ENCODE data around the gene ZDHHC19.
"Not testable (repeated sequence)": the region's sequence is repeated elsewhere in the genome, so short reads cannot be mapped to it uniquely, and the experiment has no call there.

The ZDHHC19 gene

DNA sequence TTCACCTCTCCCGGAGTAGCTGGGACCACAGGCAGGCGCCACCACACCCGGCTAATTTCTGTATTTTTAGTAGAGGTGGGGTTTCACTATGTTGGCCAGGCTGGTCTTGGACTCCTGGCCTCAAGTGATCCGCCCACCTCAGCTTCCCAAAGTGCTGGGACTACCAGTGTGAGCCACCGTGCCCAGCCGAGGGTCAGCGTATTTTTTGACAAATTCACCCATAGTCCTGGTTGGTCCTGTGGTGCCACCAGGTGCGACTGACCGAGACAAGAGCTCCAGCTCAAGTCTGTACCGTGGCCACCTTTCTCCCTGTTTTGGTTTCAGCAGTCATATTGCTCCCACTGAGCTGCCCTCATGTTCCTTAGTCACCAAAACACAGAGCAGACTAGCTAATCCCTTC lies 13.9 kb upstream of the ZDHHC19 start:
- no peak for DNase-seq (ENCODE audit: low read depth)

DNA sequence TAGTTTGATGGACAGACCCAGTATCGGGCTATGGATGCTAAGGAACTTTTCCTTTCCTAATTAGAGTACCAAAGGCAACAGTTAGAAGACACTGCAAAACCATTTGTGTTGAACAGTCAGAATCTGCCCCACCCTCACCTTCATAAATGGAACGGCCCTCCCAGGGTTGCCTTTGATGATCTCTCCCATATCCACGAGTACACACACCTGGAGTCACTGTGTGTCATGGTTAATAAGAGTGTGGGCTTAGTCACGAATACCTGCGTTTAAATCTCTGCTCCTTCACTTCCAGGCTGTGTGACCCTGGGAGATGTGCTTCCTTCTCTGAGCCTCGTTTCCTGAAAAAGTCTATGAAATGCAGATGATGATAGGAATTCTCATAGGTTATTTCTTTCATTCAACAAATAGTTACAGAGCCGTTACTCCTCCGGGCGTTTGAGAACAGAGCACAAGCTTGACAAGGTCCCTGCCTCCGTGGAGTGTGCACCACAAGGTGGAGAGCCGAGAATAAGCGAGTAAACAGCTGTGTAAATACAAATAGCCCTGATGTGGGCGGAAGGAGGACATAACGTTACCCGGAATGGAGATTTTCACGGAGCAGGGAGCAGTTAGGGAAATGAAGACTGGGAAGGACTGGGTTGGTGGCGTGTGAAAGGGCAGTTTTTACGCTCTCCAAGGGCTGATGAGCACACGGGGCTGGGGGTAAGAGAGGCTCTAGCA lies 11.8 kb upstream of the ZDHHC19 start:
- no peak for DNase-seq (ENCODE audit: low read depth)

DNA sequence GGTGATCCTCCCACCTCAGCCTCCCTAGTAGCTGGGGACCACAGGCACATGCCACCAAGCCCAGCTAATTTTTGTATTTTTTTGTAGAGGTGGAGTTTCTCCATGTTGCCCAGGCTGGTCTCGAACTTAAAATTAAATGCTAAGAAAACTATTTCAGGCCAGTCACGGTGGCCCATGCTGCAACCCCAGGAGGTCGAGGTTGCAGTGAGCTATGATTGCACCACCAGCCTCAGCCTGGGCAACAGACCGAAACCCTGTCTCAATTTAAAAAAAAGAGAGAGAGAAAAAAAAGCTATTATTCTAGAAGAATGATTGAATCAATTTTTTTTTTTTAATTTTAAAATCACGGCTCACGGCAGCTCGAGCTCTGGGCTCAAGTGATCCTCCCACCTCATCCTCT lies 9.8 kb upstream of the ZDHHC19 start:
- no peak for DNase-seq (ENCODE audit: low read depth)

- no peak for DNase-seq (ENCODE audit: low read depth)
These were observed 9.4 kb upstream of the ZDHHC19 start for GRCh38 chr3:196220587-196220986.

GRCh38 chr3:196219970-196220311 lies 8.7 kb upstream of the ZDHHC19 start:
- no peak for DNase-seq (ENCODE audit: low read depth)

- DNase-seq (ENCODE audit: low read depth), result peak; percentile 58
These were observed 8.2 kb upstream of the ZDHHC19 start for GRCh38 chr3:196219194-196219969.

DNA sequence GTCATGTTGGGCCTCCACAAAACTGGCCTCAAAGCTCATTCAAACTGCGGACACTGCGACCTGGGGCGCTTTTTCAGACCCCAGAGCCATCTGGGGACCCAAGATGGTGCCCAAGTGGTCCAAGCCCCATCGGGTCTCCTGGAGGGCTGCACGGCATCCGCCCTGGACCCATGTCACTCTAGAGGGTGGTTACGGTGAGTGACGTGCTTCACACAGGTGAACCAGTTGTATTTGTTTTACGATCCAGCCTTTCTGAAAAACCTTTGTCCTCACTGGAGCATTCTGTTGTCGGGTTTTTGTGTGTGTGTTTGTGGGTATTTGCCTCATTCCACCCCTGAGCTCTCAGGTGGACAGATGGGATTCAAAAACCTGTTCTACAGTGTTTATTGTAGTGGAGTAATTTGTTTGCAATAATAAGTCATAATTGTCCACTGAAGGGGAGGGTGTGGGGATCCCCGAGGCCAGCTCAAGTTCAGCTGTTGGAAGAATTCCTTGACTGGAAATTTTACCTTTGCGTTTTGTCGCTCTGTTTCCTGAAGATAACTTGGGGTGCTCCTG lies 7.0 kb upstream of the ZDHHC19 start:
- no peak for DNase-seq (ENCODE audit: low read depth)

GRCh38 chr3:196217307-196218154 lies 6.3 kb upstream of the ZDHHC19 start:
- no peak for DNase-seq (ENCODE audit: low read depth)

DNA sequence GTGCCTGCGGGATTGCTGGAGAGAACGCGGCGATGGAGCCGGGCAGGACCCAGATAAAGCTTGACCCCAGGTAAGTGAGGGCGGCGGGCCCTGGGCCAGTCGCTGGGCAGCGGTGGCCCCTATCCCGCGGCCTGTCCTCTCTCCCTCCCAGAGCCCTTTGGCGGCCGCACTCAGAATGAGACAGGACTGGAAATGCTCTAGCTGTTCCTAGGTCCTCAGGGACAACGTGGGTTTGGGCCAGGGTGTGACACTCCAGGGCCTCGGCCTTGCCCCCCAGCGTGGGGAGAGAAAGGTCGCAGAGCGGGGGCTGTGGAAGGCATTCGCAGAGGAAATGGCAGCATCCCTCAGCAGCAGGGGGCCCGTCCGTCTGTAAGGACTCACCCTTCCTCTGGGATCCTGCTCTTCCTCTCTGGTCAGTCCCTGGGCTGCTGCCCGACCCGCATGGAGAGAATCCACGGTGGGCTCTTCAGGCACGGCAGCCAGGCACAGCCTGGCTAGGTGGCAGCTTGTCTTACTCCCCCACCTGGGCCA lies 5.5 kb upstream of the ZDHHC19 start:
- no peak for DNase-seq (ENCODE audit: low read depth)

DNA sequence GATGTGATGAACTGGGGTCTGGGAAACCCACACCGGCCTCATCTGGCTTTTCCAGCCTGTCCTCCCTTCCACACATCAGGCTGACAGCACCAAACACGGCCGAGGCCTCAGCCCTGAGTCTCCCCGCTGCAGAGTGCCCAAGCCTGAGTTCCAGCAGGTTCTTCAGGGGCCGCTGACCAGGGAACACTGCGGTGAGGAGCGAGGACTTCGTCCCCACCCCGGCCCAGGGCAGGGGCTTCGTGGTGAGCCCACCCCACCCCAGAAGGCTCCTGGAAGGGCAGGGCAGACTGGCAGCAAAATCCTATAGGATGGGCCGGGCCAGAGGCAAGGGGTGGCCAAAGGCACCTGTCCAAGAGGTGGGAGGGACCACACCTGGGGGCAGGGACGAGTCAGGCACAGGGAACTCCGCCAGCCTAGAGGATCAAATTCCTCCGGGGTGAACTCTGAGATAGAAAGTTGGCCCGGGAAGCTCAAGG lies 4.9 kb upstream of the ZDHHC19 start, which contains the start of gene SLC51A:
SLC51A (plus strand) TSS at position 446 of the 476 bp plus-strand sequence. CDS start 179 bp downstream, outside the sequence.
- DNase-seq (ENCODE audit: low read depth), result no peak

DNA sequence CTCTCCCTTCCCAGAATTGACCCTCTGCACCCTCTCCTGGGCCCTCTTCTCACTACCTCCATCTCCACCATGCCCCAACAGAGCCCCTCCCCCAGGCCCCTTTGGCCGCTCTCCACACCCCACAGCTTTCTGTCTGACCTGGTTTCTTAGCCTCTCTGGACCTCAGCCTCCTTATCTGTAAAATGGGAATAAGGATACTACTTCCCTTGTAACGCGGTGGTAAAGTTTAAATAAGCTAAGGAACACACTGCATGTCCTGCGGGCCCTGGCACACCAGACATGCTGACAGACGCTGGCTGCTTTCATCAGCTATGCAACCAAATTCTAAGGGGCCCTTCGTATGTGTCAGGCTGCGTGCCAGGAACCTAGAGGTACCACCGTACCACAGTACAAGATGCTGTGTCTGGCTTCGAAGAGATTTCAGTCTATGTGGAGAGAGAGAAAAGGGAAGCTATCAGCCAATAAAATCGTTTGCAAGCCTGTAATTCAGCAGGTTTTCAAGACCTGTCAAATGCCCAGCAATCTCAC lies 4.4 kb upstream of the ZDHHC19 start:
- DNase-seq (ENCODE audit: low read depth), result no peak

DNA sequence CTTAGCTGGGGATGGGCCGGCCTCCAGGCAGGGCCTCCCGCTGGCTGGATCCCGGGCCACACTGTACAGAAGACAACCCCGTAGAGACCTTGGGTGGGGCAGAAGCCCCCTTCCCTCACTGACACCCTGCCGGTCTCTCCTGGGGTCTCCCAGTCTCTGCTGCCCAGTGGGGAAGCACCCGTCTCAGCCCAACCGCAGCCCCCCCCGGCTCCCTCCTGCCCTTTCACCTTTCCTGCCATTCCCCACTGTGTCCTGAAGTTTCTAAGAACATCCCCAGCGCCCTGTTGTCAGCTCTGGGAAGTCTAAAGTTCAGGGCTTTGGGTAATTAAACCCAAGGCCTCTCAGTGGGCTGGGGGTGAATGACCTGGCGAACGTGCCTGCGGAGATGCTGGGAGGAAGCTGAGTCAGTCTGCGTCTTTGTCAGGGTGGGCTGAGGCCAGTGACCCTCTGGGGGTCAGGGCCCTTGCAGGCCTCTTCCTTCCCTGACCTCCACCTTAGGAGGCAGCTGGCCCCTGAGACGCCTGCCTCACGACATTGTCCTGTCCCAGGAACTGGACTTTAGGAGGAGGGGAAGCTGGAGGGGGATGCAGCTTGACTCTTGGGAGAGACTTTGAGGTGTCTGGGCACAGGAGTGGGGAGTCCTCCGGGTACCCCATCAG lies 3.7 kb upstream of the ZDHHC19 start:
- no peak for DNase-seq (ENCODE audit: low read depth)

DNA sequence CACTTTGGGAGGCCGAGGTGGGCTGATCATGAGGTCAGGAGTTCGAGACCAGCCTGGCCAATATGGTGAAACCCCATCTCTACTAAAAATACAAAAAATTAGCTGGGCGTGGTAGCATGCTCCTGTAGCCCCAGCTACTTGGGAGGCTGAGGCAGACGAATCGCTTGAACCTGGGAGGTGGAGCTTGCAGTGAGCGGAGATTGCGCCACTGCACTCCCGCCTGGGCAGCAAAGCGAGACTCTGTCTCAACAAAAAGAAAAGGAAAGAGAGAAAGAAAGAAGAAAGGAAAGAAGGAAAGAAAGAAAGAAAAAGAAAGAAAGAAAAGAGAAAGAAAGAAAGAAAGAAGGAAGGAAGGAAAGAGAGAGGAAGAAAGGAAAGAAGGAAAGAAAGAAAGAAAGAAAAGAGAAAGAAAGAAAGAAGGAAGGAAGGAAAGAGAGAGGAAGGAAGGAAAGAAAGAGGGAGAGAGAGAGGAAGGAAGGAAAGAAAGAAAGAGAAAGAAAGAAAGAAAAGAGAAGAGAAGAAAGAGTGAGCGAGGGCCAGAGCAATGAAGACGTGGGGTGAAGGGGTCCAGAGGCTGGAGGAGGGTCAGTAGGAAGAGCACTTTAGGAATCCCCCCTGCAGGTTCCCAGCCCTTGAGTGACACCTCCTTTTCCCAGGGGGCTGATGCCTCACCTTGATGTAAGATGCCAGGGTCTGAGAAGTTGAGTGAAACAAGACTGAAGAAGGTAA lies 1.1 kb downstream of the ZDHHC19 start:
- not testable (repeated sequence) for DNase-seq (ENCODE audit: low read depth)

- DNase-seq (ENCODE audit: low read depth), result no peak
These were observed 2.1 kb downstream of the ZDHHC19 start for GRCh38 chr3:196208942-196209695.

- no peak for DNase-seq (ENCODE audit: low read depth)
These were observed 3.2 kb downstream of the ZDHHC19 start for GRCh38 chr3:196207833-196208607.

GRCh38 chr3:196207159-196207832 lies 3.9 kb downstream of the ZDHHC19 start:
- no peak for DNase-seq (ENCODE audit: low read depth)

- DNase-seq (ENCODE audit: low read depth), result not testable (repeated sequence)
These were observed 5.6 kb downstream of the ZDHHC19 start for GRCh38 chr3:196205442-196206205.
